ENCODE results near the gene SALL4.

DNA sequence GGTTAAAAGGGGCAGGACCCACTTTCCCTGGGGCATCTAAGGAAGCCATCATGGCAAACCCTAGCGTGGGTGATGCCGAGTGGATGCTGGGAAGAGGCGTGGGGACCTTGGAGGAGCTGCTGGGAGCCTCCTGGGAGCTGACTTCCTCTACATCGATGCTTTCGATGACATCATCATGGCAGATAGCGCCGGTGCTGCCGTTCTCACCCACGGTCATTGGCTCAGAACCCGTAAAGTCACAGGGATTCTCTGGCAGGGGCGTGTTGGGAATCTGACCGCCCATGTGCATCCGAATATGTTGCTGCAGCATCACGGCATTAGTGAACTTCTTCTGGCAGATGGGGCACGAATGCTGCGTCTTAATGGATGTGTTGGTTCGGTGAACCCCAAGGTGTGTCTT is 12.1 kb downstream of the SALL4 start:
- no peak for TF ChIP-seq POLR2A (IDR thresholded peaks at IDR 0.05)
- TF ChIP-seq, protein P1, sequence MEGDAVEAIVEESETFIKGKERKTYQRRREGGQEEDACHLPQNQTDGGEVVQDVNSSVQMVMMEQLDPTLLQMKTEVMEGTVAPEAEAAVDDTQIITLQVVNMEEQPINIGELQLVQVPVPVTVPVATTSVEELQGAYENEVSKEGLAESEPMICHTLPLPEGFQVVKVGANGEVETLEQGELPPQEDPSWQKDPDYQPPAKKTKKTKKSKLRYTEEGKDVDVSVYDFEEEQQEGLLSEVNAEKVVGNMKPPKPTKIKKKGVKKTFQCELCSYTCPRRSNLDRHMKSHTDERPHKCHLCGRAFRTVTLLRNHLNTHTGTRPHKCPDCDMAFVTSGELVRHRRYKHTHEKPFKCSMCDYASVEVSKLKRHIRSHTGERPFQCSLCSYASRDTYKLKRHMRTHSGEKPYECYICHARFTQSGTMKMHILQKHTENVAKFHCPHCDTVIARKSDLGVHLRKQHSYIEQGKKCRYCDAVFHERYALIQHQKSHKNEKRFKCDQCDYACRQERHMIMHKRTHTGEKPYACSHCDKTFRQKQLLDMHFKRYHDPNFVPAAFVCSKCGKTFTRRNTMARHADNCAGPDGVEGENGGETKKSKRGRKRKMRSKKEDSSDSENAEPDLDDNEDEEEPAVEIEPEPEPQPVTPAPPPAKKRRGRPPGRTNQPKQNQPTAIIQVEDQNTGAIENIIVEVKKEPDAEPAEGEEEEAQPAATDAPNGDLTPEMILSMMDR (IDR thresholded peaks at IDR 0.05), result no peak

Measured in transverse colon (tissue), 3 donors.